DOHH2 (cell line): ENCODE results near the gene UNC13D.

Source experiments
- H3F3A ChIP-seq: fragments of 200-600 bp; sonication (generic), shearing (Covaris generic); 2 replicates; pipeline ENCODE4 v1.6.0; 2016; ENCODE audit warnings: antibody characterized with exemption, mild to moderate bottlenecking; ENCODE audit not compliant: control insufficient read depth, insufficient read depth
- H3K27ac ChIP-seq: fragments of 200-600 bp; sonication (generic); 2 replicates; pipeline ENCODE4 v1.5.1; 2014; ENCODE audit warnings: low read depth, mild to moderate bottlenecking, low read length, moderate library complexity
- H3K27me3 ChIP-seq: fragments of 200-600 bp; sonication (generic); 2 replicates; pipeline ENCODE4 v1.6.1; 2014; ENCODE audit warnings: mild to moderate bottlenecking, low read length, mixed read lengths; ENCODE audit not compliant: control insufficient read depth
- H3K36me3 ChIP-seq: fragments of 200-600 bp; sonication (generic); 2 replicates; pipeline ENCODE4 v1.6.1; 2014; ENCODE audit warnings: mild to moderate bottlenecking, low read length, moderate library complexity, mixed read lengths; ENCODE audit not compliant: control insufficient read depth
- H3K4me1 ChIP-seq: fragments of 200-600 bp; sonication (generic); 2 replicates; pipeline ENCODE4 v1.6.1; 2014; ENCODE audit warnings: mild to moderate bottlenecking, low read length, mixed read lengths; ENCODE audit not compliant: control insufficient read depth
- H3K4me2 ChIP-seq: fragments of 200-600 bp; sonication (generic); 2 replicates; pipeline ENCODE4 v1.6.0; 2014; ENCODE audit warnings: mild to moderate bottlenecking, low read length, moderate library complexity
- H3K4me3 ChIP-seq: fragments of 200-600 bp; sonication (generic); 2 replicates; pipeline ENCODE4 v1.5.1; 2014; ENCODE audit warnings: mild to moderate bottlenecking, low read length, mixed read lengths
- H3K79me2 ChIP-seq: fragments of 200-600 bp; sonication (generic); 2 replicates; pipeline ENCODE4 v1.6.1; 2014; ENCODE audit warnings: mild to moderate bottlenecking, low read length, mixed read lengths; ENCODE audit not compliant: control insufficient read depth
- H3K9me2 ChIP-seq: fragments of 200-600 bp; sonication (generic); replicated peaks from 2 replicates; pipeline ENCODE4 v1.6.1; 2014; ENCODE audit warnings: mild to moderate bottlenecking, low read length, mixed read lengths; ENCODE audit not compliant: control insufficient read depth
- H3K9me3 ChIP-seq: fragments of 200-600 bp; sonication (generic); 2 replicates; pipeline ENCODE4 v1.6.1; 2014; ENCODE audit warnings: antibody characterized with exemption, low read length, mixed read lengths; ENCODE audit not compliant: control insufficient read depth, insufficient read depth
- H4K20me1 ChIP-seq: fragments of 200-600 bp; sonication (generic); 2 replicates; pipeline ENCODE4 v1.6.0; 2014; ENCODE audit warnings: low read depth, mild to moderate bottlenecking, antibody characterized with exemption, low read length, moderate library complexity; ENCODE audit not compliant: control insufficient read depth, insufficient read depth
- EZH2phosphoT487 ChIP-seq: fragments of 200-600 bp; sonication (generic); IDR thresholded peaks from 2 replicates; pipeline ENCODE4 v1.6.1; 2017; ENCODE audit warnings: borderline replicate concordance, mild to moderate bottlenecking, antibody characterized with exemption, low read length, moderate library complexity, mixed read lengths
- TF ChIP-seq, protein P1 (sequence below): fragments of 200-600 bp; sonication (generic); IDR thresholded peaks from one replicate; pipeline ENCODE4 v1.5.1; 2014; ENCODE audit warnings: antibody characterized with exemption, mild to moderate bottlenecking, low read depth, low read length; ENCODE audit not compliant: poor library complexity, severe bottlenecking

The UNC13D gene

DNA sequence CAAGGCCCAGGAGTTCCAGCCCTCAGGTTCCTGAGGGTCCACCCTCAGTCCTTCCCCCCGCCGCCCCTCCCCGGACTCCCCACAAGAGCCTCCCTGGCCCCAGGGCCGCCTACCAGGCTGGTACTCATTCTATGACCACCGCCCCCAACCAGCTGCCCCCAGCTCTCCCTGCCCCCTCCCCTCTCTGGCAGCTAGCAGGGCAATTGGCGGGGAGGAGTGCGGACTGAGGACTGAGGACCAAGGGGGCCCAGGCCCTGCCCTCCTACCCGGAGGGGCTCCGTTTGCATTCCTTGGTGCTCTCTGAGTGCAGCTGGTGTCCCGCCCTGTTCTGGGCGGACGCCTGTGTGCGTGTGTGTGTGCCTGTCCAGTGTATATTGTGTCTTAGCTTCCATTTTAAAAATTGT lies 19.1 kb downstream of the UNC13D start:
- Histone ChIP-seq H3K4me1 (peaks cover 24% of the 10 kb centered on the region), H3K27me3 (no peaks in the 10 kb centered on the region), H3F3A (peaks cover 4% of the 10 kb centered on the region), H3K36me3 (peaks cover 48% of the 10 kb centered on the region), H3K9me2 (no peaks in the 10 kb centered on the region), H3K27ac (no peak overlapping the region), H3K4me2 (no peak overlapping the region), H3K9me3 (no peaks in the 10 kb centered on the region), H4K20me1 (no peaks in the 10 kb centered on the region), H3K79me2 (no peaks in the 10 kb centered on the region), H3K4me3 (no peak overlapping the region)
- TF ChIP-seq EZH2phosphoT487, result no peak
- TF ChIP-seq, protein P1, sequence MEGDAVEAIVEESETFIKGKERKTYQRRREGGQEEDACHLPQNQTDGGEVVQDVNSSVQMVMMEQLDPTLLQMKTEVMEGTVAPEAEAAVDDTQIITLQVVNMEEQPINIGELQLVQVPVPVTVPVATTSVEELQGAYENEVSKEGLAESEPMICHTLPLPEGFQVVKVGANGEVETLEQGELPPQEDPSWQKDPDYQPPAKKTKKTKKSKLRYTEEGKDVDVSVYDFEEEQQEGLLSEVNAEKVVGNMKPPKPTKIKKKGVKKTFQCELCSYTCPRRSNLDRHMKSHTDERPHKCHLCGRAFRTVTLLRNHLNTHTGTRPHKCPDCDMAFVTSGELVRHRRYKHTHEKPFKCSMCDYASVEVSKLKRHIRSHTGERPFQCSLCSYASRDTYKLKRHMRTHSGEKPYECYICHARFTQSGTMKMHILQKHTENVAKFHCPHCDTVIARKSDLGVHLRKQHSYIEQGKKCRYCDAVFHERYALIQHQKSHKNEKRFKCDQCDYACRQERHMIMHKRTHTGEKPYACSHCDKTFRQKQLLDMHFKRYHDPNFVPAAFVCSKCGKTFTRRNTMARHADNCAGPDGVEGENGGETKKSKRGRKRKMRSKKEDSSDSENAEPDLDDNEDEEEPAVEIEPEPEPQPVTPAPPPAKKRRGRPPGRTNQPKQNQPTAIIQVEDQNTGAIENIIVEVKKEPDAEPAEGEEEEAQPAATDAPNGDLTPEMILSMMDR, result no peak

DNA sequence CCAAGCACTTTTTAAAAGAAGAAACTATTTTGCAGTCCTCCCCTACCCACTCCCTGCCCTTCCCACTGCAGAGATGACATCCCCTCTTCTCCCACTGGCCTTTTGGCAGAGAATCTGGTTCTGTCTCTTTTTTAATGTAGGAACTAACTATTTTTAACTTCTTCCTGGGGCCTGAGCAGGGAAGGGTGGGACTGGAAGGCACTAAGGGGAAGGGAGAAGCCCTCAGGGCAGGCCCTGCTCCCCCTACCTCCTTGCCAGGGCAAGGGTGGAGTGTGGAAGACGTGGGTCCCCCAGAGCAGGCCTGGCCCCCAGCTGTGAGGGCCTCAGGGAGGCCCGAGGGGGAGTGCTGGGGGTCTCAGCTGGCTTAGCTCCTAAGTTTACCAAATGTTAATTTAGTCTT lies 19.5 kb downstream of the UNC13D start:
- H3K27ac ChIP-seq, result no peak overlapping the region
- H3K4me3 ChIP-seq, result no peak overlapping the region
- peaks cover 24% of the 10 kb centered on the region for H3K4me1 ChIP-seq
- H4K20me1 ChIP-seq, result no peaks in the 10 kb centered on the region
- no peak for TF ChIP-seq EZH2phosphoT487
- H3K9me2 ChIP-seq, result no peaks in the 10 kb centered on the region
- peaks cover 50% of the 10 kb centered on the region for H3K36me3 ChIP-seq
- H3K4me2 ChIP-seq, result no peak overlapping the region
- H3F3A ChIP-seq, result peaks cover 4% of the 10 kb centered on the region
- no peaks in the 10 kb centered on the region for H3K9me3 ChIP-seq
- H3K27me3 ChIP-seq, result no peaks in the 10 kb centered on the region
- no peaks in the 10 kb centered on the region for H3K79me2 ChIP-seq

DNA sequence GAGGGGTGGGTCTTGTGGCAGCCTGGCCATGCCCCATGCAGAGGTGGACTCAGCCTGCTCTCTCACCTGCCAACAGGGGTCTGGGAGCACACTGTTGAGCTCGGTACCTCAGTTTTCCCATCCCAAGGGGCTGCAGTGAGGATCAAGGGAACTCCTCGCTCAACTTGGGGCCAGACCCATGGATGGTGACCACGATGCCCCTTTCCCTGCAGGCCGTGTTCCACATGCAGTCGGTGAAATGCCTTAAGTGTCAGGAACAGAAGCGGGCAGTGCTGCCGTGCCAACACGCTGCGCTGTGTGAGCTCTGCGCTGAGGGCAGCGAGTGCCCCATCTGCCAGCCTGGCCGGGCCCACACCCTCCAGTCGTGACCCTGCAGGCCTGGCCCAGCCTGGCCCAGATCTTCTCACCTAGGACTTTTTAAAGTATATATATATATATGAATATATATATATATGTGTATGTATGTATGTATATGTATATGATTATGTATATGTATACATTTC lies 20.1 kb downstream of the UNC13D start:
- no peak overlapping the region for H3K4me3 ChIP-seq

DNA sequence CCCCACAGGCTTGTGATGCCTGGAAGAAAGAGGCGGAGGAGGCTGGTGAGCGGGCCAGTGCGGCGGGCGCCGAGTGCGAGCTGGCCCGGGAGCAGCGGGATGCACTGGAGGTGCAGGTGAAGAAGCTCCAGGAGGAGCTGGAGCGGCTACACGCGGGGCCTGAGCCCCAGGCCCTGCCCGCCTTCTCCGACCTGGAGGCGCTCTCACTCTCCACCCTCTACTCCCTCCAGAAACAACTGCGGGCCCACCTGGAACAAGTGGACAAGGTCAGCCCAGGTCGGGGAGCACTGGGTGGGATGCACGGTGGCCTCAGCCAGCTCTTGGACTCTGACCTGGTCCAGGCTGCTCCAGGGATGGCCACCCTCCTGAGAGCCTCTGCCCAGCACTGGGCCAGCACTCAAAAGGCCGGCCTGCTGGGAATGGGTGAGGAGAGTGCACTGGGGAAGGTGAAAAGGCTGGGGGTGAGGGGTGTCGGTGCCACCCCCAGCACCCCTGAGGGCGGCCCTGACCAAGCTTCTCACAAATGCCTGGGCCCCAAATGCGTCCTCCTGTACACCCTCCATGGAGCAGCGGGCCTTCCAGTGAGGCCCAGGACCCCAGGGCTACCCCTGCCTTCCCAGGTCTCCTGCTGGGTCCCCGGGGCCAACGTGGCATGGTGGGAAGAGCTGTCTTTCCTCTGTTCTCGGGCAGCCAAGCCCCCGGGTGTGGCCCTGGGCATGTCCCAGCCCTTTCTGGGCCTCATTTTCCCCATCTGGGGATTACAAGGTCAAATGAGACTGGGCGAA lies 20.8 kb downstream of the UNC13D start:
- H3K36me3 ChIP-seq, result peaks cover 59% of the 10 kb centered on the region

More for the DNA sequence above, 20.1 kb downstream of the UNC13D start:
- H3K27ac ChIP-seq, result no peak overlapping the region
- peaks cover 4% of the 10 kb centered on the region for H3F3A ChIP-seq
- no peaks in the 10 kb centered on the region for H3K9me2 ChIP-seq
- peaks cover 55% of the 10 kb centered on the region for H3K36me3 ChIP-seq
- peaks cover 24% of the 10 kb centered on the region for H3K4me1 ChIP-seq
- H3K79me2 ChIP-seq, result no peaks in the 10 kb centered on the region
- no peak overlapping the region for H3K4me2 ChIP-seq
- H3K9me3 ChIP-seq, result no peaks in the 10 kb centered on the region
- no peaks in the 10 kb centered on the region for H4K20me1 ChIP-seq
- TF ChIP-seq, protein P1, result no peak
- no peak for TF ChIP-seq EZH2phosphoT487
- no peaks in the 10 kb centered on the region for H3K27me3 ChIP-seq

More for the DNA sequence above, 20.8 kb downstream of the UNC13D start:
- Histone ChIP-seq H4K20me1 (no peaks in the 10 kb centered on the region), H3F3A (peaks cover 4% of the 10 kb centered on the region), H3K79me2 (no peaks in the 10 kb centered on the region), H3K27ac (no peak overlapping the region), H3K27me3 (no peaks in the 10 kb centered on the region), H3K9me2 (no peaks in the 10 kb centered on the region), H3K4me3 (no peak overlapping the region), H3K4me2 (no peak overlapping the region), H3K9me3 (no peaks in the 10 kb centered on the region), H3K4me1 (peaks cover 21% of the 10 kb centered on the region)
- TF ChIP-seq EZH2phosphoT487, result no peak
- TF ChIP-seq, protein P1, result no peak
